HL-60 (cell line): ENCODE measurements around the gene KLK10.

Experiments
- POLR2AphosphoS5 ChIP-seq: IDR thresholded peaks from 2 replicates; pipeline ENCODE4 v1.6.1; 2012; ENCODE audit warnings: low read depth
- TF ChIP-seq, protein P1 (sequence below): IDR thresholded peaks from one replicate; pipeline ENCODE4 v1.5.1; 2011; ENCODE audit warnings: low read length, control low read depth, inconsistent platforms; ENCODE audit not compliant: insufficient read depth
- TF ChIP-seq, protein P2 (sequence below): IDR thresholded peaks from 2 replicates; pipeline ENCODE4 v1.6.1; 2012; ENCODE audit warnings: low read depth; ENCODE audit not compliant: insufficient replicate concordance

DNA sequence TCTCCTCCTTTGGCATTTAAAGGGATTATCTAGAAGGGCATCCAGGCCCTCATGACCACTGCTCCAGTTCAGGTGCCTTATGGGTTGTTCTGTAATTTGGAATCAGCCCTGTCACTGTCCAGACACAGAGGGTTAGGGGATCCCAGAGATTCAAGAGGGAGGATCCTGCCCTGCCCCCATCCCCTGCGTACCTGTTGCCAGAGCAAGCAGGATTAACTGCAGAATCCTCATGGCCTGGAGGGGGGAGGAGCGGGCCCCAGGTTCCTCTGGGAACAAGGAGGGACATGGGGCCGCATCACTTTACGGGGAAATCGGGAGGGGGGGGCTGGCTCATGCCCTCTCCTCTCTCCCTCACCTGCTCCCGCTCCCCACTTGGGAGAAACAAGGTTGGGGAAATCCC, 5.9 kb upstream of the KLK10 start:
- TF ChIP-seq, protein P1, sequence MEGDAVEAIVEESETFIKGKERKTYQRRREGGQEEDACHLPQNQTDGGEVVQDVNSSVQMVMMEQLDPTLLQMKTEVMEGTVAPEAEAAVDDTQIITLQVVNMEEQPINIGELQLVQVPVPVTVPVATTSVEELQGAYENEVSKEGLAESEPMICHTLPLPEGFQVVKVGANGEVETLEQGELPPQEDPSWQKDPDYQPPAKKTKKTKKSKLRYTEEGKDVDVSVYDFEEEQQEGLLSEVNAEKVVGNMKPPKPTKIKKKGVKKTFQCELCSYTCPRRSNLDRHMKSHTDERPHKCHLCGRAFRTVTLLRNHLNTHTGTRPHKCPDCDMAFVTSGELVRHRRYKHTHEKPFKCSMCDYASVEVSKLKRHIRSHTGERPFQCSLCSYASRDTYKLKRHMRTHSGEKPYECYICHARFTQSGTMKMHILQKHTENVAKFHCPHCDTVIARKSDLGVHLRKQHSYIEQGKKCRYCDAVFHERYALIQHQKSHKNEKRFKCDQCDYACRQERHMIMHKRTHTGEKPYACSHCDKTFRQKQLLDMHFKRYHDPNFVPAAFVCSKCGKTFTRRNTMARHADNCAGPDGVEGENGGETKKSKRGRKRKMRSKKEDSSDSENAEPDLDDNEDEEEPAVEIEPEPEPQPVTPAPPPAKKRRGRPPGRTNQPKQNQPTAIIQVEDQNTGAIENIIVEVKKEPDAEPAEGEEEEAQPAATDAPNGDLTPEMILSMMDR, result no peak
- TF ChIP-seq POLR2AphosphoS5, result no peak
- TF ChIP-seq, protein P2, sequence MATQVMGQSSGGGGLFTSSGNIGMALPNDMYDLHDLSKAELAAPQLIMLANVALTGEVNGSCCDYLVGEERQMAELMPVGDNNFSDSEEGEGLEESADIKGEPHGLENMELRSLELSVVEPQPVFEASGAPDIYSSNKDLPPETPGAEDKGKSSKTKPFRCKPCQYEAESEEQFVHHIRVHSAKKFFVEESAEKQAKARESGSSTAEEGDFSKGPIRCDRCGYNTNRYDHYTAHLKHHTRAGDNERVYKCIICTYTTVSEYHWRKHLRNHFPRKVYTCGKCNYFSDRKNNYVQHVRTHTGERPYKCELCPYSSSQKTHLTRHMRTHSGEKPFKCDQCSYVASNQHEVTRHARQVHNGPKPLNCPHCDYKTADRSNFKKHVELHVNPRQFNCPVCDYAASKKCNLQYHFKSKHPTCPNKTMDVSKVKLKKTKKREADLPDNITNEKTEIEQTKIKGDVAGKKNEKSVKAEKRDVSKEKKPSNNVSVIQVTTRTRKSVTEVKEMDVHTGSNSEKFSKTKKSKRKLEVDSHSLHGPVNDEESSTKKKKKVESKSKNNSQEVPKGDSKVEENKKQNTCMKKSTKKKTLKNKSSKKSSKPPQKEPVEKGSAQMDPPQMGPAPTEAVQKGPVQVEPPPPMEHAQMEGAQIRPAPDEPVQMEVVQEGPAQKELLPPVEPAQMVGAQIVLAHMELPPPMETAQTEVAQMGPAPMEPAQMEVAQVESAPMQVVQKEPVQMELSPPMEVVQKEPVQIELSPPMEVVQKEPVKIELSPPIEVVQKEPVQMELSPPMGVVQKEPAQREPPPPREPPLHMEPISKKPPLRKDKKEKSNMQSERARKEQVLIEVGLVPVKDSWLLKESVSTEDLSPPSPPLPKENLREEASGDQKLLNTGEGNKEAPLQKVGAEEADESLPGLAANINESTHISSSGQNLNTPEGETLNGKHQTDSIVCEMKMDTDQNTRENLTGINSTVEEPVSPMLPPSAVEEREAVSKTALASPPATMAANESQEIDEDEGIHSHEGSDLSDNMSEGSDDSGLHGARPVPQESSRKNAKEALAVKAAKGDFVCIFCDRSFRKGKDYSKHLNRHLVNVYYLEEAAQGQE, result no peak
